GM12873 (cell line): ENCODE measurements around the gene VWF.

Experiments
- TF ChIP-seq, protein P1 (sequence below): IDR thresholded peaks from 2 replicates; pipeline ENCODE4 v1.5.1; 2012; ENCODE audit warnings: low read depth, mild to moderate bottlenecking, moderate library complexity, low read length, control low read depth; ENCODE audit not compliant: insufficient read depth; ENCODE audit errors: missing control alignments

Gene VWF

GRCh38 chr12:6076776-6077691, 47.4 kb downstream of the VWF start:
- TF ChIP-seq, protein P1, sequence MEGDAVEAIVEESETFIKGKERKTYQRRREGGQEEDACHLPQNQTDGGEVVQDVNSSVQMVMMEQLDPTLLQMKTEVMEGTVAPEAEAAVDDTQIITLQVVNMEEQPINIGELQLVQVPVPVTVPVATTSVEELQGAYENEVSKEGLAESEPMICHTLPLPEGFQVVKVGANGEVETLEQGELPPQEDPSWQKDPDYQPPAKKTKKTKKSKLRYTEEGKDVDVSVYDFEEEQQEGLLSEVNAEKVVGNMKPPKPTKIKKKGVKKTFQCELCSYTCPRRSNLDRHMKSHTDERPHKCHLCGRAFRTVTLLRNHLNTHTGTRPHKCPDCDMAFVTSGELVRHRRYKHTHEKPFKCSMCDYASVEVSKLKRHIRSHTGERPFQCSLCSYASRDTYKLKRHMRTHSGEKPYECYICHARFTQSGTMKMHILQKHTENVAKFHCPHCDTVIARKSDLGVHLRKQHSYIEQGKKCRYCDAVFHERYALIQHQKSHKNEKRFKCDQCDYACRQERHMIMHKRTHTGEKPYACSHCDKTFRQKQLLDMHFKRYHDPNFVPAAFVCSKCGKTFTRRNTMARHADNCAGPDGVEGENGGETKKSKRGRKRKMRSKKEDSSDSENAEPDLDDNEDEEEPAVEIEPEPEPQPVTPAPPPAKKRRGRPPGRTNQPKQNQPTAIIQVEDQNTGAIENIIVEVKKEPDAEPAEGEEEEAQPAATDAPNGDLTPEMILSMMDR, result no peak

DNA sequence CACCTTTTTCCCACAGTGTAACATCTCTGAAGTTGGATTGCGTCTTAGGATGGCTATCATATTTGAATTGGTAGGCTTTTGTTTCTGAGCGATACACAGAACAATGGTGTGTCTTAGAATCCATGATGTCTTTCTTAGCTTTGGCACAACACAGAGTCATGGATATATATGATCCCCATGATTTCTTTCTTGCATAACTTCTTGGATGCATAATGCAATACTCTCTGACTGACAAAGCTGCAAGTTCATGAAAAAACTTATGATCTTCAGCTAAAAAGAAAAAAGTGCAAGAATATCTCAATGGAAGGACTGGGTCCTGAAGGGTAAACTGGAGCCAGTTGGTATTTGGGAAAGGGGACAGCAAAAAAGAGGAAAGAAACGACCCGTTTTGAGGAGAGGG, 48.1 kb downstream of the VWF start:
- TF ChIP-seq, protein P1, result no peak

DNA sequence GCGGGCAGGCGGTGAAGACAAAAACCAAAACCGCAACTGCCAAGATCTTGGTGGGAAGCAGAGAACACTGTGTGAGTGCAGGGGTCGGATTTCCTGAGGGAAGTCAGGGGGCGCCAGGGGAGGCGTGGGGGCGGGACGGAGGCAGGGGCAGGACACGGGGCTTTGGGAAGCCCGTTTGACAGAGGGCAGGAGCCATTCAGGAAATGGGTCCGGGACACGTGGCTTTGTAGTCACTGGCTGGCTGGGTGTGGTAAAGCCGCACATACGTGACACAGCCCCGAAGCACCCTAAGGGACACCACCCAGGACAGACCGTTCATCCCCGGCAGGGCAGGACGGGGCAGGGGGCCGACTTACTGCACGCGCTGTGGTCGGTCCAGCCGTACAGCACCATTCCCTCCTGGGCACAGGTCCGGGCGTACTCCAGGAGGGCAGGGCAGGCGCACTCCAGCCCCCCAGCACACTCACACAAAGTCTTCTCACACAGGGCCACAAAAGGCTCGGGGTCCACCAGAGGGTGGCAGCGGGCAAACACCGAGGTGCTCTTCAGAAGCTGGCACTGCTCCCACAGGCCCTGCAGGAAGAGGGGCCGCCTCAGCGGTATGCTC, 49.4 kb downstream of the VWF start:
- TF ChIP-seq, protein P1, result no peak

DNA sequence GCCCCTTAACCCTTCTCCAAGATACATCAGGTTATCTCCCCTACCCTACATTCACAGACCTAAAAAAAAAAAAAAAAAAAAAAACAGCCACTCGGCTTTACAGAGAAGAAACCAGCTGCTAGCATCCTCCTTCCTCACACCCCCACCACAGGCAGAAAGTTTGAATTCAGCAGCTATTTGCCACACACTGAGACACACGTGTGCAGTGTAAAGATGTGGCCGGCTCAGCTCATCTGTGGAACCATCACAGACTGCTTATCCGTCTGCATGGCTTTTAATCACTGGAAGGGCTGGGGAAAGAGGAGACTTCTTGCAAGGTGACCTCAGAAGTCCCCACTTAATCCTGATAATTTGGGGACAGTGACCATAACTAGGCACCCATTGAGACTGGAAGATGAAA, 50.0 kb downstream of the VWF start:
- TF ChIP-seq, protein P1, result no peak

DNA sequence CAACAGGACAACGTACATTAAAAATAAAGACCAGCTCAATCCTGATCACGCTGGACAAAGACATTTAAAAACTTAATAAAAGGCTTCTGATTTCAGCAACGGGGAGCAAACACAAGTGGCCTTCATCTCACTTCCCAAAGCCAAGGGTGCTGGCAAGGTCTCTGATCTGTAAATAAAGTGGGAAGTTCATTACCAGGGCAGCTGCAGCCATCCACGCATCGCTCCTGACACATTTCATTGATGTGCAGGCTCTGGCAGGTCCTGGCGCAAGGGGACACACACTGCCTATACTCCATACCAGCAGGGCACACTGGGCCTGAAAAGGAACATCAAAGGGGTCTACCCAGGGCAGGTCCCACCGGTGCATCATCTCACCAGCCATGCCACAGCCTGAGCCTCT, 51.0 kb downstream of the VWF start:
- TF ChIP-seq, protein P1, result no peak

- TF ChIP-seq, protein P1, result no peak
Measured at GRCh38 chr12:6072302-6072752, 52.1 kb downstream of the VWF start.

DNA sequence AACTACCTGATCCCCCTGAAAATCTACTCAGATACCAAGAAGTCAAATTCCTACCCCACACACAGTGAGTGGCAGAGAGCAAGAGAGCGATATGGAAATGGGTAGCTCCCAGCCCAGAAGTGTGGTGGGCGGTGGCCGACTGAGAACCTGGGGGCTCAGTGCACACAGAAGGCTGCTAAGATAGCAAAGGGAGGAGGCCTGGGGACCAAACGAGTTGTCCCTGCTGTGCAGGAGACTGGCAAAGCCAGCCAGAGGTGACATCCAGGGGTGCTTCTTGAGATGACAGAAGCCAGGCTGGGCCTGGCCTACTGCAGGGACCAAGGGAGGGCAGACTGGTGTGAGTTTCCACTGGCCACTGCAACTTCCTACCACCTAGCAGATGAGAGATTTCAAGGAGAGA, 52.9 kb downstream of the VWF start:
- TF ChIP-seq, protein P1, result no peak
